Esophagus squamous epithelium (tissue), 5 donors: Measurements from ENCODE around the gene RPP30. TPM values are rescaled to one million over a fixed set of nuclear protein-coding genes. Genes with fewer than 3 reads are reported as not detected.

Experiments
- DNase-seq: peaks from one replicate; lab custom pipeline; 2025; lab: John Stamatoyannopoulos, UW
- H3K27ac ChIP-seq, 4 donors: fragments of 200-600 bp; sonication (generic); one replicate each; pipeline ENCODE4 v1.5.1; 2016 to 2019; ENCODE audit warnings: mild to moderate bottlenecking in 1 of 4
- H3K27me3 ChIP-seq, 4 donors: fragments of 200-600 bp; sonication (generic); 1 replicate in 3 of 4; 2 replicates in 1 of 4; pipeline versions ENCODE4 v1.5.1 to v1.6.0; 2017 to 2021; ENCODE audit warnings: antibody characterized with exemption in 1 of 4
- H3K36me3 ChIP-seq, 3 donors: fragments of 200-600 bp; sonication (generic); one replicate each; pipeline ENCODE4 v1.5.1; 2016 to 2019
- H3K4me1 ChIP-seq, 3 donors: fragments of 200-600 bp; sonication (generic); one replicate each; pipeline ENCODE4 v1.5.1; 2017 to 2019
- H3K4me3 ChIP-seq, 4 donors: fragments of 200-600 bp; sonication (generic); 1 replicate in 3 of 4; 2 replicates in 1 of 4; pipeline ENCODE4 v1.5.1; 2016 to 2019; ENCODE audit warnings: mild to moderate bottlenecking in 2 of 4, moderate library complexity in 1 of 4
- H3K9me3 ChIP-seq, 3 donors: fragments of 200-600 bp; sonication (generic); one replicate each; pipeline ENCODE4 v1.5.1; 2016 to 2019
- CTCF ChIP-seq, 6 experiments: fragments of 450-650 bp in 4 of 6; fragments of 200-600 bp in 2 of 6; sonication (generic) in 2 of 6; IDR thresholded peaks; one replicate each; pipeline ENCODE4 v1.5.1; 2016 to 2019; ENCODE audit warnings: antibody characterized with exemption in 6 of 6, mild to moderate bottlenecking in 4 of 6, moderate library complexity in 4 of 6
- POLR2A ChIP-seq, 4 donors: fragments of 450-650 bp; IDR thresholded peaks; one replicate each; pipeline ENCODE4 v1.6.1; 2017; ENCODE audit warnings: antibody characterized with exemption in 4 of 4, mild to moderate bottlenecking in 4 of 4, moderate library complexity in 3 of 4
- whole genome bisulfite sequencing, 2 donors: methylation state at CpG; one replicate each; pipeline ENCODE4 v1.1.5; 2018; 5-methylcytosine and 5-hydroxymethylcytosine counted together
- intact Hi-C: fragments of 100-400 bp; cut with DNase I; formaldehyde crosslinking; loops from one replicate; pipeline ENCODE4 v1.15.0; 2022
- total RNA-seq, 4 donors: library from RNA; depleted of rRNA; stranded (reverse); fragments of >200 nt; gene quantifications; one replicate each; pipeline ENCODE4 v1.1.0, GENCODE V29; 2016
- donor health status: DM: yes; HTN: yes; CAD: no.

The RPP30 gene
- total RNA-seq, 4 donors from 2014 or later = 13.6 to 31.4 (median 22.9) TPM

GRCh38 chr10:90884431-90884830 lies 12.7 kb downstream of the RPP30 start:
- no peak for DNase-seq
- no peak for TF ChIP-seq CTCF (IDR thresholded peaks at IDR 0.05)
- TF ChIP-seq POLR2A (IDR thresholded peaks at IDR 0.05) = no peak
- no peaks in the 10 kb centered on the region for H3K4me1 ChIP-seq
- H3K36me3 ChIP-seq = peaks cover 10 to 94% (median 23%) of the 10 kb centered on the region in 3 donors
- H3K4me3 ChIP-seq = no peak overlapping the region
- no peaks in the 10 kb centered on the region for H3K27me3 ChIP-seq
- H3K27ac ChIP-seq = no peak overlapping the region
- 80 to 93% methylated on average over 3 of the region's 3 CpGs for WGBS, 2 donors
- intact Hi-C loops = no loop called here
- no peaks in the 10 kb centered on the region for H3K9me3 ChIP-seq

- DNase-seq = no peak
- 93 to 100% methylated on average over 1 of the region's 1 CpG for WGBS, 2 donors
- Histone ChIP-seq H3K27ac (no peak overlapping the region), H3K36me3 (peaks cover 10 to 97% (median 22%) of the 10 kb centered on the region in 3 donors), H3K4me1 (no peaks in the 10 kb centered on the region), H3K4me3 (no peak overlapping the region), H3K9me3 (no peaks in the 10 kb centered on the region), H3K27me3 (no peaks in the 10 kb centered on the region)
- intact Hi-C loops = no loop called here
- no peak for TF ChIP-seq CTCF (IDR thresholded peaks at IDR 0.05)
- no peak for TF ChIP-seq POLR2A (IDR thresholded peaks at IDR 0.05)
Observed at GRCh38 chr10:90885176-90885575, 13.4 kb downstream of the RPP30 start.

- TF ChIP-seq CTCF (IDR thresholded peaks at IDR 0.05) (no peak), POLR2A (IDR thresholded peaks at IDR 0.05) (no peak)
- H3K4me3 ChIP-seq = no peak overlapping the region
- H3K9me3 ChIP-seq = no peaks in the 10 kb centered on the region
- peaks cover 10 to 97% (median 18%) of the 10 kb centered on the region in 3 donors for H3K36me3 ChIP-seq
- no peaks in the 10 kb centered on the region for H3K4me1 ChIP-seq
- intact Hi-C loops = no loop called here
- H3K27me3 ChIP-seq = no peaks in the 10 kb centered on the region
- WGBS, 2 donors = 68 to 78% methylated on average over 6 of the region's 6 CpGs
- H3K27ac ChIP-seq = peak overlapping the region in 3 of 4 donors; percentile 17 to 44 (median 31)
- DNase-seq = no peak
Observed at GRCh38 chr10:90887555-90887954, 15.8 kb downstream of the RPP30 start.

DNA sequence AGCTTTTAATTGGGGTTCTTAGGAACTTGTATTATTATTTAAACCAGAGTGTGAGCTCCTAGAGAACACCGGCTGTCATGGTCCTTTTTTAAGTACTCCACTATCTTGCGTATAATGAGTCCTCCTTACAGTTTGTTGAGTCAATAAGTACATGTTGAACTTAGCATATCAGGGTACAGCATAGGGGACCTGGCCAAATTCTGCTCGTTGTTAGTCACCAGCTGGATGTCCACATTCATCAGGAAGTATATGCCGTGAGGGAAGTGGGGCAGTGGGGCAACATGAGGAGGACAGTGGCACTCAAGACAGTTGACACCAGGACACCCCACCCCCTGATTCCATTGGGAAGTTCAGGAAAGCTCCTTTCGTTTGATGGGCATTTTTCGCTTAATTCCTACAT lies 16.6 kb downstream of the RPP30 start:
- Histone ChIP-seq H3K4me3 (no peak overlapping the region), H3K9me3 (no peaks in the 10 kb centered on the region), H3K27ac (peak overlapping the region in 1 of 4 donors; percentile 17), H3K36me3 (peaks cover 10 to 99% (median 18%) of the 10 kb centered on the region in 3 donors), H3K27me3 (no peaks in the 10 kb centered on the region), H3K4me1 (no peaks in the 10 kb centered on the region)
- intact Hi-C loops = no loop called here
- TF ChIP-seq POLR2A (IDR thresholded peaks at IDR 0.05) = no peak
- no peak for TF ChIP-seq CTCF (IDR thresholded peaks at IDR 0.05)
- no peak for DNase-seq
- WGBS, 2 donors = 93 to 94% methylated on average over 6 of the region's 6 CpGs

DNA sequence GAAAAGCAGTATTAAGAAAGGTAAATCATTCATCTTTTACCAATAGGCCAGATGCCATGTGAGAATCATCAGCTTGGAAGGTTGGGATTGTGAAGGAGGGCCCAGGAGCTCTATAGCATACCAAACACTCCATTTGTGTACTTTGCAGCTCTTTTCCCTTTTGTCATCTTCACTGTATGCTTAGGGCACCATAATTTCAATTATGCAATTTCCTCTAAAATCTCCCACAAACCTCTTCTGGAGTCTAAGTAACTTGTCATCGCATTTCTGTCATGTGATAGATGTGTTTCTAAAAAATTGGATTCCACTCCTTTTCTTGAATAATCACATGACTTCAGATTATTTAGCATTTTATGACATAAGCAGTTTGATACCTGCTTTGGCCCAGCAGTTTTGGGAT lies 17.9 kb downstream of the RPP30 start:
- peaks cover 10 to 100% (median 23%) of the 10 kb centered on the region in 3 donors for H3K36me3 ChIP-seq
- TF ChIP-seq POLR2A (IDR thresholded peaks at IDR 0.05) (no peak), CTCF (IDR thresholded peaks at IDR 0.05) (no peak)

More for the DNA sequence above, 17.9 kb downstream of the RPP30 start:
- H3K9me3 ChIP-seq = no peaks in the 10 kb centered on the region
- 79 to 91% methylated on average over 1 of the region's 1 CpG for whole genome bisulfite sequencing, 2 donors
- H3K4me1 ChIP-seq = no peaks in the 10 kb centered on the region
- no peak overlapping the region for H3K27ac ChIP-seq
- DNase-seq = no peak
- H3K4me3 ChIP-seq = no peak overlapping the region
- H3K27me3 ChIP-seq = no peaks in the 10 kb centered on the region
- intact Hi-C loops = no loop called here
